Activated CD8-positive, alpha-beta T cell treated with anti-CD3 and anti-CD28 coated beads, Interleukin-2, amount 10 ng/mL, durations not matched to agents 7 days and 5 days (primary cell): ENCODE measurements around the gene NFATC4. TPM values are rescaled to one million over a fixed set of nuclear protein-coding genes. Genes with fewer than 3 reads are reported as not detected.
"Not testable (repeated sequence)": the region's sequence is repeated elsewhere in the genome, so short reads cannot be mapped to it uniquely, and the experiment has no call there.

Source experiments
- ATAC-seq: fragments of 150-1000 bp; cut with Tn5 transposase; one replicate; pipeline ENCODE4 v1.10.0; 2021; ENCODE audit warnings: moderate library complexity
- CTCF ChIA-PET: fragments of 350-600 bp; sonication (Branson Sonifier 250); formaldehyde crosslinking; loops from one replicate; lab custom pipeline; 2021; ENCODE audit warnings: antibody characterized with exemption; lab: Charles Lee
- POLR2A ChIA-PET: fragments of 350-600 bp; sonication (Branson Sonifier 250); formaldehyde crosslinking; loops from one replicate; lab custom pipeline; 2021; ENCODE audit warnings: antibody characterized with exemption; lab: Charles Lee
- DNase-seq: peaks from one replicate; pipeline ENCODE4 v3.0.0-alpha.2; 2020
- H3K27ac Mint-ChIP-seq: one replicate; pipeline ENCODE4 v1.8.0; 2021; ENCODE audit warnings: mild to moderate bottlenecking, mixed read lengths
- H3K27me3 Mint-ChIP-seq: one replicate; pipeline ENCODE4 v1.8.0; 2021; ENCODE audit warnings: low read depth, mixed read lengths
- H3K36me3 Mint-ChIP-seq: one replicate; pipeline ENCODE4 v1.8.0; 2021; ENCODE audit warnings: low read depth, mixed read lengths
- H3K4me1 Mint-ChIP-seq: one replicate; pipeline ENCODE4 v1.8.0; 2021; ENCODE audit warnings: low read depth, mixed read lengths
- H3K4me3 Mint-ChIP-seq: one replicate; pipeline ENCODE4 v1.8.0; 2021; ENCODE audit warnings: mild to moderate bottlenecking, mixed read lengths
- H3K9me3 Mint-ChIP-seq: one replicate; pipeline ENCODE4 v1.8.0; 2022; ENCODE audit warnings: mixed read lengths; ENCODE audit not compliant: insufficient read depth
- total RNA-seq, 2 experiments: library from RNA; stranded (reverse); gene quantifications; one replicate each; pipeline ENCODE4 v1.2.3, GENCODE V29; 2021

The NFATC4 gene
- total RNA-seq, 2 experiments from 2014 or later: not detected

DNA sequence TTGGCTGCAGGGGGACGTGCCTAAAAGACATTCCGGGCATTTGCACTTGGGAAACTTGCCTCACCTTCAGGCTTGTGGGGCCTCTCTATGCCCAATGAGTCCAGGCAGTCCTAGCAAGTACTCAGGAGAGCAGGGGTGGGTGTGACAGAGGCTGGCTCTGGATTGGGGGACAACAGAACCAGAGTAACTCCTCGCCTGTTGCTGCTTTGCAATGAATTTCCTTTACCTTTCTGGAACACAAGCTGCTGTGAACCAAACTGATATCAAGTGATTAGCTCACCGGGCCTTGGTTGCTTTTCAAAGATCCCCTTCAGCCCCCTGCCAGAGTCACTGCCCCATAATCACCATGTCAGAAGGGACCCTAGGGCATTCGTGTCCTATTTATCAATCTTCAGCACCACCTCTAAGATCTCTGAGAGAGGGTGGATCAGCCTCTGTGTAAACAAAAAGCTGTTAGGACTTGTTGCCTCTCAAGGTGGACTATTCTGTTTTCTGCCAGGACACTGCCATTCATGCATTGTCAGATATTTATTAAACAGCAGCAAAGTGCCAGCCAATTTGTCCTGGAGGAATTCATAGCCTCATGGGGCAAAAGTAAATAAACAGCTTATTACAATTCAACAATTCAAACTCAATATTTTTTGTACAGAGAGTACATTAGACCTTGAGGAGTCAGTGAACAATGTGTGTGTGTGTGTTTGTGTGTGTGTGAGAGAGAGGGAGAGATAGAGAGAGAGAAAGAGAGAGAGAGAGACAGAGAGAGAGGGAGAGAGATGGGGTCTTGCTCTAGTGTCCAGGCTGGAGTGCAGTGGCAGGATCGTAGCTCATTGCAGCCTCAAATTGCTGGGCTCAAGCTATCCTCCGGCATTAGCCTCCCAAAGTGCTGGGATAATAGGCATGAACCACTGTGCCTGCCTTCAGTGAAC lies 11.3 kb downstream of the NFATC4 start:
- ATAC-seq: no peak
- H3K27me3 Mint-ChIP-seq: peaks cover 6% of the 10 kb centered on the region
- CTCF ChIA-PET: interaction anchor here (1.0 to 3.9 kb wide), 6 partner anchors 17 to 58 kb away, joined by 3 to 12 read pairs (median 6); no protein-coding TSS in a partner anchor

GRCh38 chr14:24379907-24380730 lies 12.1 kb downstream of the NFATC4 start:
- no peak for ATAC-seq
- H3K27me3 Mint-ChIP-seq: peaks cover 8% of the 10 kb centered on the region
- peaks cover 7% of the 10 kb centered on the region for H3K4me1 Mint-ChIP-seq
- no peaks in the 10 kb centered on the region for H3K9me3 Mint-ChIP-seq
- no peak for DNase-seq
- ChIA-PET POLR2A (interaction anchor here (0.8 kb wide), 1 partner anchor 50 kb away, joined by 5 read pairs; the partner anchor contains the start of gene KHNYN), CTCF (interaction anchor here (1.4 to 3.9 kb wide), 4 partner anchors 30 to 57 kb away, joined by 3 to 12 read pairs (median 10); no protein-coding TSS in a partner anchor)
- no peak overlapping the region for H3K27ac Mint-ChIP-seq
- H3K4me3 Mint-ChIP-seq: no peak overlapping the region
- H3K36me3 Mint-ChIP-seq: no peaks in the 10 kb centered on the region

More for the DNA sequence above, 11.3 kb downstream of the NFATC4 start:
- DNase-seq: no peak
- POLR2A ChIA-PET: interaction anchor here (0.8 kb wide), 1 partner anchor 51 kb away, joined by 5 read pairs; the partner anchor contains the start of gene KHNYN
- Mint-ChIP-seq H3K9me3 (no peaks in the 10 kb centered on the region), H3K4me3 (no peak overlapping the region), H3K4me1 (peaks cover 7% of the 10 kb centered on the region), H3K36me3 (no peaks in the 10 kb centered on the region), H3K27ac (no peak overlapping the region)

GRCh38 chr14:24381363-24382063 lies 13.5 kb downstream of the NFATC4 start:
- no peak for DNase-seq
- no peaks in the 10 kb centered on the region for H3K9me3 Mint-ChIP-seq
- no peak overlapping the region for H3K27ac Mint-ChIP-seq
- no peaks in the 10 kb centered on the region for H3K36me3 Mint-ChIP-seq
- CTCF ChIA-PET: interaction anchor here (0.8 kb wide), 1 partner anchor 55 kb away, joined by 3 read pairs; no protein-coding TSS in a partner anchor
- H3K4me1 Mint-ChIP-seq: peaks cover 7% of the 10 kb centered on the region
- peaks cover 10% of the 10 kb centered on the region for H3K27me3 Mint-ChIP-seq
- no peak overlapping the region for H3K4me3 Mint-ChIP-seq
- POLR2A ChIA-PET: interaction anchor here (1.5 kb wide), 1 partner anchor 48 kb away, joined by 4 read pairs; the partner anchor contains the start of genes CBLN3 and KHNYN
- ATAC-seq: no peak

DNA sequence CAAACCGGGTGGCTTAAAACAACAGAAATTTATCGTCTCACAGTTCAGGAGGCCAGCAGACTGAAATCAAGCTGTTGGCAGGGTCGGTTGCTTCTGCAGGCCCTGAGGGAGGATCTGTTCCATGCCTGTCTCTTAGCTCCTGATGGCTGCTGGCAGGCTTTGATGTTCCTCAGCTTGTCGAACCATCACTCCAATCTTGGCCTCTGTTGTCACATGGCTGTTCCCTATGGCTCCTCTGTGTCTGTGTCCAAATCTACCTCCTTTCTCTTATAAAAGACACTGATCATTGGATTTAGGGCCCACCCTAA lies 14.0 kb downstream of the NFATC4 start:
- ChIA-PET POLR2A (interaction anchor here (1.5 kb wide), 1 partner anchor 48 kb away, joined by 4 read pairs; the partner anchor contains the start of genes CBLN3 and KHNYN), CTCF (interaction anchor here (0.8 to 1.7 kb wide), 2 partner anchors 49 to 55 kb away, joined by 3 to 4 read pairs; no protein-coding TSS in a partner anchor)
- Mint-ChIP-seq H3K27me3 (peaks cover 13% of the 10 kb centered on the region), H3K9me3 (no peaks in the 10 kb centered on the region), H3K27ac (no peak overlapping the region), H3K4me1 (peaks cover 5% of the 10 kb centered on the region), H3K36me3 (no peaks in the 10 kb centered on the region), H3K4me3 (no peak overlapping the region)
- ATAC-seq (no peak), DNase-seq (no peak)

GRCh38 chr14:24384169-24384568 lies 16.2 kb downstream of the NFATC4 start:
- POLR2A ChIA-PET: no interaction called here
- Mint-ChIP-seq H3K4me3 (no peak overlapping the region), H3K4me1 (no peaks in the 10 kb centered on the region), H3K27ac (no peak overlapping the region), H3K9me3 (no peaks in the 10 kb centered on the region), H3K36me3 (no peaks in the 10 kb centered on the region), H3K27me3 (peaks cover 23% of the 10 kb centered on the region)
- ATAC-seq (no peak), DNase-seq (no peak)
- CTCF ChIA-PET: no interaction called here

GRCh38 chr14:24385524-24385923 lies 17.5 kb downstream of the NFATC4 start:
- CTCF ChIA-PET: interaction anchor here (0.5 to 1.2 kb wide), 3 partner anchors 12 to 52 kb away, joined by 3 to 4 read pairs (median 3); no protein-coding TSS in a partner anchor

GRCh38 chr14:24387009-24387345 lies 19.0 kb downstream of the NFATC4 start:
- CTCF ChIA-PET: no interaction called here

More at GRCh38 chr14:24385524-24385923, 17.5 kb downstream of the NFATC4 start:
- Mint-ChIP-seq H3K27me3 (peaks cover 28% of the 10 kb centered on the region), H3K36me3 (no peaks in the 10 kb centered on the region), H3K4me1 (no peaks in the 10 kb centered on the region), H3K9me3 (no peaks in the 10 kb centered on the region), H3K4me3 (no peak overlapping the region), H3K27ac (no peak overlapping the region)
- DNase-seq: no peak
- ATAC-seq: no peak
- POLR2A ChIA-PET: no interaction called here

GRCh38 chr14:24387579-24387978 lies 19.6 kb downstream of the NFATC4 start:
- H3K36me3 Mint-ChIP-seq, POLR2A ChIA-PET, H3K4me3 Mint-ChIP-seq, ATAC-seq, H3K27ac Mint-ChIP-seq, DNase-seq, H3K4me1 Mint-ChIP-seq, H3K9me3 Mint-ChIP-seq: not testable (repeated sequence)
- CTCF ChIA-PET: interaction anchor here (1.0 kb wide), 1 partner anchor 55 kb away, joined by 3 read pairs; no protein-coding TSS in a partner anchor
- peaks cover 39% of the 10 kb centered on the region for H3K27me3 Mint-ChIP-seq

More at GRCh38 chr14:24387009-24387345, 19.0 kb downstream of the NFATC4 start:
- no peak overlapping the region for H3K4me3 Mint-ChIP-seq
- H3K4me1 Mint-ChIP-seq: no peaks in the 10 kb centered on the region
- H3K9me3 Mint-ChIP-seq: no peaks in the 10 kb centered on the region
- POLR2A ChIA-PET: no interaction called here
- ATAC-seq (no peak), DNase-seq (no peak)
- H3K36me3 Mint-ChIP-seq: no peaks in the 10 kb centered on the region
- H3K27ac Mint-ChIP-seq: no peak overlapping the region
- peaks cover 34% of the 10 kb centered on the region for H3K27me3 Mint-ChIP-seq

GRCh38 chr14:24388474-24389179 lies 20.6 kb downstream of the NFATC4 start:
- CTCF ChIA-PET: interaction anchor here (1.0 kb wide), 1 partner anchor 56 kb away, joined by 3 read pairs; no protein-coding TSS in a partner anchor

GRCh38 chr14:24389226-24389848 lies 21.4 kb downstream of the NFATC4 start:
- H3K27me3 Mint-ChIP-seq: peaks cover 41% of the 10 kb centered on the region
- no peak for DNase-seq
- ATAC-seq: no peak
- H3K4me3 Mint-ChIP-seq: no peak overlapping the region
- no peaks in the 10 kb centered on the region for H3K4me1 Mint-ChIP-seq
- H3K9me3 Mint-ChIP-seq: no peaks in the 10 kb centered on the region
- no peak overlapping the region for H3K27ac Mint-ChIP-seq
- no peaks in the 10 kb centered on the region for H3K36me3 Mint-ChIP-seq
- CTCF ChIA-PET: no interaction called here
- POLR2A ChIA-PET: no interaction called here

More at GRCh38 chr14:24388474-24389179, 20.6 kb downstream of the NFATC4 start:
- ATAC-seq: no peak
- Mint-ChIP-seq H3K4me3 (no peak overlapping the region), H3K4me1 (no peaks in the 10 kb centered on the region), H3K36me3 (no peaks in the 10 kb centered on the region), H3K27ac (no peak overlapping the region), H3K27me3 (peaks cover 41% of the 10 kb centered on the region), H3K9me3 (no peaks in the 10 kb centered on the region)
- POLR2A ChIA-PET: no interaction called here
- no peak for DNase-seq
